Measurements from ENCODE around the gene RNF187. TPM values are rescaled to one million over a fixed set of nuclear protein-coding genes. Genes with fewer than 3 reads are reported as not detected.

Gene RNF187
- total and polyA plus RNA-seq, 2 of the 13 experiments (the other 11 are each of a cell fraction or from before 2014, with no cell fraction given), result 41.3 to 59.4 TPM

DNA sequence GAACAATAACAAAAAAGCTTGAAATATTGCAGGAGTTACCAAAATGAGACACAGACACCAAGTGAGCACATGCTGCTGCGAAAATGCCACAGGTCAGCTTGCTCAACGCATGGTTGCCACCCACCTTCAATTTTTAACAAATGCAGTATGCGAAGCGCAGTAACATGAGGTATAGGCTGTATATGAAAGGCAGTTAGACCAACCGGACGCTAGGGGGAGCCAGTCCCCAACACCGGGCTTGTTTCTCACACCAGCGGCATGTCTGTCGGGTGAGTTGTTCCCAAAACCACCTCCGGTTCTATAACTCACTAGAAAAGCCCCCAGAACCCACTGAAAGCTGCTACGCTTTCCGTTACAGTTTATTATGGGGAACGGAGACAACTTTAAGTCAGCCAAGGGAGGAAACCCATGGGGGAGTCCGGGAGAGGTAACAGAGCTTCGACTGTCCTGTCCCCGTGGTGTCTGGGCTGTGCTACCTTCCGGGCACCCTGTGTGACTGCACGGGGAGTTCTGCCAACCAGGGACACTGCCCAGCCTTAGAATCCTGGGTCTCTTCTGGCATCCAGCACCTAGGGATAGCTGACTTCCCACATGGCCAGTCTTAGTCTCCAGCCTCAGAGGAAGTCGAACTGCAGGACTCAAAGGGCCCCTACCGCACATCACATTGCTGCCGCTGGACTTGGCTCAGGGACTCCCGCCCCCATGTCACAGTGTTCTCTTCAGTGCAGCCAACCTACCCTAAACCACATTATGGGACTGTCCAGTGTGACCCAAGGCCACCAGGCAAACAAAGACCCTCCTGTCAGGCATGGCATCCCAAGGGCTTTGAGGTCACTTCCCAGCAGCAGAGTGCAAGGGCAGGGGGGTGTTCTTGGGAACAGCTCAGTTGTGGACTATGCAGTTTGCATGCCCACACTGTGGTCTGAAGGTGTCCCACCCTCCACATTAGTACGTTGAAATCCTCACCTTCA, 14.0 kb downstream of the RNF187 start (continued):
- TF ChIP-seq, protein P1, sequence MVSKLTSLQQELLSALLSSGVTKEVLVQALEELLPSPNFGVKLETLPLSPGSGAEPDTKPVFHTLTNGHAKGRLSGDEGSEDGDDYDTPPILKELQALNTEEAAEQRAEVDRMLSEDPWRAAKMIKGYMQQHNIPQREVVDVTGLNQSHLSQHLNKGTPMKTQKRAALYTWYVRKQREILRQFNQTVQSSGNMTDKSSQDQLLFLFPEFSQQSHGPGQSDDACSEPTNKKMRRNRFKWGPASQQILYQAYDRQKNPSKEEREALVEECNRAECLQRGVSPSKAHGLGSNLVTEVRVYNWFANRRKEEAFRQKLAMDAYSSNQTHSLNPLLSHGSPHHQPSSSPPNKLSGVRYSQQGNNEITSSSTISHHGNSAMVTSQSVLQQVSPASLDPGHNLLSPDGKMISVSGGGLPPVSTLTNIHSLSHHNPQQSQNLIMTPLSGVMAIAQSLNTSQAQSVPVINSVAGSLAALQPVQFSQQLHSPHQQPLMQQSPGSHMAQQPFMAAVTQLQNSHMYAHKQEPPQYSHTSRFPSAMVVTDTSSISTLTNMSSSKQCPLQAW (CRISPR knock-in tag; IDR thresholded peaks at IDR 0.05), result 0 out of 2 replicates have a peak, but pooled peaks have one; percentile 39
- TF ChIP-seq SRF (IDR thresholded peaks at IDR 0.05; ENCODE audit: low read depth, low read length) (no peak), EED (CRISPR knock-in tag; IDR thresholded peaks at IDR 0.05) (no peak), ZNF747 (CRISPR knock-in tag; IDR thresholded peaks at IDR 0.05; ENCODE audit: borderline replicate concordance) (no peak), HNRNPK (IDR thresholded peaks at IDR 0.05; ENCODE audit: low read depth, low read length, poor library complexity, severe bottlenecking) (no peak), ZFP90 (CRISPR knock-in tag; IDR thresholded peaks at IDR 0.05; ENCODE audit: borderline replicate concordance) (0 out of 2 replicates have a peak, but pooled peaks have one; percentile 39), ZFP36L1 (CRISPR knock-in tag; IDR thresholded peaks at IDR 0.05) (no peak), MIXL1 (CRISPR knock-in tag; IDR thresholded peaks at IDR 0.05) (no peak), BORCS8-MEF2B (CRISPR knock-in tag; IDR thresholded peaks at IDR 0.05) (peak; percentile 33; the same call in 1 of the 2 replicates), IRF2 (CRISPR knock-in tag; IDR thresholded peaks at IDR 0.05) (0 out of 2 replicates have a peak, but pooled peaks have one; percentile 40), ZNF678 (CRISPR knock-in tag; IDR thresholded peaks at IDR 0.05) (no peak), TAF1 (CRISPR knock-in tag; IDR thresholded peaks at IDR 0.05) (no peak), PRMT3 (CRISPR knock-in tag; IDR thresholded peaks at IDR 0.05; ENCODE audit: borderline replicate concordance, low read depth) (no peak), ZBTB7A (CRISPR knock-in tag; IDR thresholded peaks at IDR 0.05) (no peak; the same call in 1 of the 2 replicates), AHR (CRISPR knock-in tag; IDR thresholded peaks at IDR 0.05) (no peak)
- TF ChIP-seq, protein P2, sequence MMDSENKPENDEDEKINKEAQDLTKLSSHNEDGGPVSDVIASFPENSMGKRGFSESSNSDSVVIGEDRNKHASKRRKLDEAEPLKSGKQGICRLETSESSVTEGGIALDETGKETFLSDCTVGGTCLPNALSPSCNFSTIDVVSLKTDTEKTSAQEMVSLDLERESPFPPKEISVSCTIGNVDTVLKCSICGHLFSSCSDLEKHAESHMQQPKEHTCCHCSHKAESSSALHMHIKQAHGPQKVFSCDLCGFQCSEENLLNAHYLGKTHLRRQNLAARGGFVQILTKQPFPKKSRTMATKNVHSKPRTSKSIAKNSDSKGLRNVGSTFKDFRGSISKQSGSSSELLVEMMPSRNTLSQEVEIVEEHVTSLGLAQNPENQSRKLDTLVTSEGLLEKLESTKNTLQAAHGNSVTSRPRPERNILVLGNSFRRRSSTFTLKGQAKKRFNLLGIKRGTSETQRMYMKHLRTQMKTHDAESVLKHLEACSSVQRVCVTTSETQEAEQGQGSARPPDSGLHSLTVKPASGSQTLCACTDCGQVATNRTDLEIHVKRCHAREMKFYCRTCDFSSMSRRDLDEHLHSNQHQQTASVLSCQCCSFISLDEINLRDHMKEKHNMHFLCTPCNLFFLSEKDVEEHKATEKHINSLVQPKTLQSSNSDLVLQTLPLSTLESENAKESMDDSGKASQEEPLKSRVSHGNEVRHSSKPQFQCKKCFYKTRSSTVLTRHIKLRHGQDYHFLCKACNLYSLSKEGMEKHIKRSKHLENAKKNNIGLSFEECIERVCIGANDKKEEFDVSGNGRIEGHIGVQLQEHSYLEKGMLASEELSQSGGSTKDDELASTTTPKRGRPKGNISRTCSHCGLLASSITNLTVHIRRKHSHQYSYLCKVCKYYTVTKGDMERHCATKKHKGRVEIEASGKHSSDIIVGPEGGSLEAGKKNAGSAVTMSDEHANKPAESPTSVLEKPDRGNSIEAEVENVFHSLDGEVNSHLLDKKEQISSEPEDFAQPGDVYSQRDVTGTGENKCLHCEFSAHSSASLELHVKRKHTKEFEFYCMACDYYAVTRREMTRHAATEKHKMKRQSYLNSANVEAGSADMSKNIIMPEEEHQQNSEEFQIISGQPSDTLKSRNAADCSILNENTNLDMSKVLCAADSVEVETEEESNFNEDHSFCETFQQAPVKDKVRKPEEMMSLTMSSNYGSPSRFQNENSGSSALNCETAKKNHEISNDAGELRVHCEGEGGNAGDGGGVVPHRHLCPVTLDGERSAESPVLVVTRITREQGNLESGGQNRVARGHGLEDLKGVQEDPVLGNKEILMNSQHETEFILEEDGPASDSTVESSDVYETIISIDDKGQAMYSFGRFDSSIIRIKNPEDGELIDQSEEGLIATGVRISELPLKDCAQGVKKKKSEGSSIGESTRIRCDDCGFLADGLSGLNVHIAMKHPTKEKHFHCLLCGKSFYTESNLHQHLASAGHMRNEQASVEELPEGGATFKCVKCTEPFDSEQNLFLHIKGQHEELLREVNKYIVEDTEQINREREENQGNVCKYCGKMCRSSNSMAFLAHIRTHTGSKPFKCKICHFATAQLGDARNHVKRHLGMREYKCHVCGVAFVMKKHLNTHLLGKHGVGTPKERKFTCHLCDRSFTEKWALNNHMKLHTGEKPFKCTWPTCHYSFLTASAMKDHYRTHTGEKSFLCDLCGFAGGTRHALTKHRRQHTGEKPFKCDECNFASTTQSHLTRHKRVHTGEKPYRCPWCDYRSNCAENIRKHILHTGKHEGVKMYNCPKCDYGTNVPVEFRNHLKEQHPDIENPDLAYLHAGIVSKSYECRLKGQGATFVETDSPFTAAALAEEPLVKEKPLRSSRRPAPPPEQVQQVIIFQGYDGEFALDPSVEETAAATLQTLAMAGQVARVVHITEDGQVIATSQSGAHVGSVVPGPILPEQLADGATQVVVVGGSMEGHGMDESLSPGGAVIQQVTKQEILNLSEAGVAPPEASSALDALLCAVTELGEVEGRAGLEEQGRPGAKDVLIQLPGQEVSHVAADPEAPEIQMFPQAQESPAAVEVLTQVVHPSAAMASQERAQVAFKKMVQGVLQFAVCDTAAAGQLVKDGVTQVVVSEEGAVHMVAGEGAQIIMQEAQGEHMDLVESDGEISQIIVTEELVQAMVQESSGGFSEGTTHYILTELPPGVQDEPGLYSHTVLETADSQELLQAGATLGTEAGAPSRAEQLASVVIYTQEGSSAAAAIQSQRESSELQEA (CRISPR knock-in tag; IDR thresholded peaks at IDR 0.05; ENCODE audit: not compliant biosample characterization), result no peak
- TF ChIP-seq, protein P3, sequence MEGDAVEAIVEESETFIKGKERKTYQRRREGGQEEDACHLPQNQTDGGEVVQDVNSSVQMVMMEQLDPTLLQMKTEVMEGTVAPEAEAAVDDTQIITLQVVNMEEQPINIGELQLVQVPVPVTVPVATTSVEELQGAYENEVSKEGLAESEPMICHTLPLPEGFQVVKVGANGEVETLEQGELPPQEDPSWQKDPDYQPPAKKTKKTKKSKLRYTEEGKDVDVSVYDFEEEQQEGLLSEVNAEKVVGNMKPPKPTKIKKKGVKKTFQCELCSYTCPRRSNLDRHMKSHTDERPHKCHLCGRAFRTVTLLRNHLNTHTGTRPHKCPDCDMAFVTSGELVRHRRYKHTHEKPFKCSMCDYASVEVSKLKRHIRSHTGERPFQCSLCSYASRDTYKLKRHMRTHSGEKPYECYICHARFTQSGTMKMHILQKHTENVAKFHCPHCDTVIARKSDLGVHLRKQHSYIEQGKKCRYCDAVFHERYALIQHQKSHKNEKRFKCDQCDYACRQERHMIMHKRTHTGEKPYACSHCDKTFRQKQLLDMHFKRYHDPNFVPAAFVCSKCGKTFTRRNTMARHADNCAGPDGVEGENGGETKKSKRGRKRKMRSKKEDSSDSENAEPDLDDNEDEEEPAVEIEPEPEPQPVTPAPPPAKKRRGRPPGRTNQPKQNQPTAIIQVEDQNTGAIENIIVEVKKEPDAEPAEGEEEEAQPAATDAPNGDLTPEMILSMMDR (CRISPR knock-in tag; IDR thresholded peaks at IDR 0.05), result peak; percentile 90
